GM12892 (cell line): ENCODE data around the gene ZFR.

Experiments used
- POLR2A ChIP-seq: IDR thresholded peaks from 2 replicates; pipeline ENCODE4 v1.6.1; 2011; ENCODE audit warnings: low read depth, low read length, control low read depth
- POLR2AphosphoS5 ChIP-seq: IDR thresholded peaks from 2 replicates; pipeline ENCODE4 v1.6.1; 2011; ENCODE audit warnings: low read depth, low read length, control low read depth
- TAF1 ChIP-seq: IDR thresholded peaks from 2 replicates; pipeline ENCODE4 v1.6.1; 2011; ENCODE audit warnings: low read depth, mild to moderate bottlenecking, control low read depth, low read length, borderline replicate concordance

- TF ChIP-seq POLR2A = no peak
- no peak for TF ChIP-seq POLR2AphosphoS5
- TF ChIP-seq TAF1 = no peak
These were observed 10.3 kb downstream of the ZFR start for GRCh38 chr5:32434221-32434620.
